B cell (primary cell): ENCODE results near the gene PTPRT. TPM values are rescaled to one million over a fixed set of nuclear protein-coding genes. Genes with fewer than 3 reads are reported as not detected.

Source experiments
- ATAC-seq: fragments of 200-7000 bp; cut with Tn5 transposase; one replicate; pipeline ENCODE4 v1.10.0; 2021; ENCODE audit warnings: low read depth, mild to moderate bottlenecking, moderate number of reproducible peaks, moderate library complexity
- CTCF ChIA-PET: fragments of 350-600 bp; sonication (Branson Sonifier 250); formaldehyde crosslinking; loops from one replicate; lab custom pipeline; 2021; ENCODE audit warnings: antibody characterized with exemption, inconsistent platforms; lab: Charles Lee
- POLR2A ChIA-PET: fragments of 350-600 bp; sonication (Branson Sonifier 250); formaldehyde crosslinking; loops from one replicate; lab custom pipeline; 2021; ENCODE audit warnings: antibody characterized with exemption; lab: Charles Lee
- DNase-seq: peaks from one replicate; pipeline ENCODE4 v3.0.0; 2013
- H2AFZ ChIP-seq: 2 replicates; pipeline ENCODE4 v1.6.1; 2012; ENCODE audit warnings: mild to moderate bottlenecking, low read depth, low read length; ENCODE audit not compliant: insufficient read depth, poor library complexity, severe bottlenecking
- H3K27ac ChIP-seq, 2 donors: 1 replicate in 1 of 2; 2 replicates in 1 of 2; pipeline ENCODE4 v1.5.1; 2012 to 2013; ENCODE audit warnings: low read length in 2 of 2, mild to moderate bottlenecking in 2 of 2, moderate library complexity in 1 of 2
- H3K27me3 ChIP-seq, 4 experiments: fragments of 200-600 bp in 1 of 4; sonication (generic) in 1 of 4; replicated peaks in 1 of 4; 1 replicate in 2 of 4; 2 replicates in 2 of 4; pipeline versions ENCODE4 v1.6.1 to v1.7.0; 2013 to 2016; ENCODE audit warnings: low read length in 3 of 4, mild to moderate bottlenecking in 2 of 4, mixed read lengths in 1 of 4, moderate library complexity in 1 of 4; ENCODE audit not compliant: insufficient read depth in 4 of 4, control insufficient read depth in 3 of 4; ENCODE audit errors: control extremely low read depth in 1 of 4
- H3K36me3 ChIP-seq, 2 experiments: replicated peaks in 1 of 2; 1 replicate in 1 of 2; 2 replicates in 1 of 2; pipeline versions ENCODE4 v1.6.1 to v1.7.1; 2013; ENCODE audit warnings: low read length in 1 of 2; ENCODE audit not compliant: insufficient read depth in 2 of 2, control insufficient read depth in 1 of 2; ENCODE audit errors: control extremely low read depth in 1 of 2, extremely low read depth in 1 of 2
- H3K4me1 ChIP-seq, 2 donors: fragments of 200-600 bp in 1 of 2; sonication (generic) in 1 of 2; 1 replicate in 1 of 2; 2 replicates in 1 of 2; pipeline versions ENCODE4 v1.5.1 to v1.6.1; 2013 to 2017; ENCODE audit warnings: low read length in 2 of 2; ENCODE audit not compliant: control insufficient read depth in 2 of 2, insufficient read depth in 2 of 2
- H3K4me2 ChIP-seq: replicated peaks from 2 replicates; pipeline ENCODE3; 2012; ENCODE audit warnings: mild to moderate bottlenecking, low read depth, low read length; ENCODE audit not compliant: poor library complexity, severe bottlenecking
- H3K4me3 ChIP-seq, 5 experiments: fragments of 200-600 bp in 1 of 5; sonication (generic) in 1 of 5; 1 replicate in 3 of 5; 2 replicates in 2 of 5; pipeline versions ENCODE4 v1.5.1 to v1.7.0; 2011 to 2016; ENCODE audit warnings: low read length in 4 of 5, mild to moderate bottlenecking in 4 of 5, low read depth in 2 of 5, control low read depth in 1 of 5, moderate library complexity in 1 of 5; ENCODE audit not compliant: insufficient read depth in 1 of 5; ENCODE audit errors: control extremely low read depth in 1 of 5, extremely low read depth in 1 of 5
- H3K79me2 ChIP-seq: fragments of 200-600 bp; sonication (generic); one replicate; pipeline ENCODE4 v1.6.0; 2016; ENCODE audit warnings: low read length; ENCODE audit not compliant: control insufficient read depth, insufficient read depth
- H3K9ac ChIP-seq: fragments of 200-600 bp; sonication (generic); 2 replicates; pipeline ENCODE4 v1.6.1; 2017; ENCODE audit warnings: mild to moderate bottlenecking, low read length, moderate library complexity
- H3K9me3 ChIP-seq, 3 donors: one replicate each; pipeline versions ENCODE4 v1.6.1 to v1.7.1; 2013; ENCODE audit warnings: low read length in 2 of 3; ENCODE audit not compliant: control insufficient read depth in 2 of 3, insufficient read depth in 1 of 3; ENCODE audit errors: control extremely low read depth in 1 of 3
- H4K20me1 ChIP-seq: 2 replicates; pipeline ENCODE4 v1.6.0; 2012; ENCODE audit warnings: mild to moderate bottlenecking, low read length; ENCODE audit not compliant: insufficient read depth, control insufficient read depth, poor library complexity, severe bottlenecking
- H3K27ac Mint-ChIP-seq: one replicate; pipeline ENCODE4 v1.8.0; 2021; ENCODE audit warnings: mixed read lengths
- H3K27me3 Mint-ChIP-seq: one replicate; pipeline ENCODE4 v1.8.0; 2021; ENCODE audit warnings: mixed read lengths
- H3K4me1 Mint-ChIP-seq: one replicate; pipeline ENCODE4 v1.8.0; 2021; ENCODE audit warnings: mixed read lengths
- H3K4me3 Mint-ChIP-seq: one replicate; pipeline ENCODE4 v1.8.0; 2021; ENCODE audit warnings: mixed read lengths
- H3K9me3 Mint-ChIP-seq: one replicate; pipeline ENCODE4 v1.8.0; 2022; ENCODE audit warnings: mixed read lengths; ENCODE audit not compliant: insufficient read depth
- EZH2 ChIP-seq: IDR thresholded peaks from 2 replicates; pipeline ENCODE4 v1.6.1; 2012; ENCODE audit warnings: borderline replicate concordance, low read depth, mild to moderate bottlenecking, moderate library complexity, low read length; ENCODE audit not compliant: insufficient read depth, poor library complexity, severe bottlenecking
- WGBS: methylation state at CpG from one replicate; pipeline ENCODE4 v1.1.5; 2013; ENCODE audit warnings: missing lambda C conversion rate; ENCODE audit not compliant: insufficient coverage; 5-methylcytosine and 5-hydroxymethylcytosine counted together
- intact Hi-C: fragments of 100-400 bp; cut with micrococcal nuclease; formaldehyde crosslinking; loops from one replicate; pipeline ENCODE4 v1.10.0; 2022
- polyA plus RNA-seq: library from polyadenylated mRNA; depleted of rRNA; stranded (reverse); fragments of >200 nt; gene quantifications from 2 replicates; pipeline ENCODE4 v1.2.3, GENCODE V29; 2012
- total RNA-seq, 2 donors: library from RNA; stranded (reverse); fragments of 120-200 nt in 1 of 2; gene quantifications; 1 replicate in 1 of 2; 2 replicates in 1 of 2; pipeline versions ENCODE4 v1.2.3 to v1.2.4, GENCODE V29; 2013 to 2022
- TF ChIP-seq, protein P1 (sequence below): fragments of 200-600 bp; IDR thresholded peaks from one replicate; pipeline ENCODE4 v1.8.0; 2022; ENCODE audit warnings: antibody characterized with exemption, mild to moderate bottlenecking

PTPRT gene
- total and polyA plus RNA-seq, 2 donors (not counting 1 experiment from before 2014, with no cell fraction given): not detected

DNA sequence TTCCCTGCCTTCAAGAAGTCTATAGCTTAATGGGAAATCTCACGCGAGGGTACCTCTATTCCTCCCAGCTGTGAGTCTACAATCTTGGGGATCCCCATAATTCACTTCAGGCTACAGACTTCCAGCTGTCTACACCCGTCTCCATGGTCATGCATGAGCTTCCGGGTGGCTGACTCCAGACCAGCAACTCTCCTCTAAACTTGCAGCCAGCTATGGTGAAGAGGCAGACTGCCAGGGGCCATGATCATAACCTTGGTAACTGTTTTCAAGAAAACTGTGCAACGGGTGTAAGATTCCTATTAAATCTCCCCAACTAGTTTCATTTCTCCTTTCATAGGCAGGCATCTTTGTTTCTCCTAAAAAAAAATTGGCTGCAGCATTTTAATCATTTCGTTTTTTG, 1037.1 kb downstream of the PTPRT start:
- H3K9ac ChIP-seq: no peak overlapping the region
- CTCF ChIA-PET: no interaction called here
- ATAC-seq: no peak
- H3K4me3 Mint-ChIP-seq: no peak overlapping the region
- H2AFZ ChIP-seq: no peak overlapping the region
- DNase-seq: no peak
- no peaks in the 10 kb centered on the region for H3K79me2 ChIP-seq
- no peaks in the 10 kb centered on the region for H3K36me3 ChIP-seq
- no peak overlapping the region for H3K4me3 ChIP-seq
- no peaks in the 10 kb centered on the region for H3K27me3 ChIP-seq
- POLR2A ChIA-PET: no interaction called here
- H3K27ac ChIP-seq: no peak overlapping the region
- no peak overlapping the region for H3K27ac Mint-ChIP-seq
- TF ChIP-seq EZH2: no peak
- no peaks in the 10 kb centered on the region for H3K4me1 Mint-ChIP-seq
- intact Hi-C loops: no loop called here
- 75% methylated on average over 5 of the region's 6 CpGs for WGBS
- no peaks in the 10 kb centered on the region for H4K20me1 ChIP-seq
- H3K27me3 Mint-ChIP-seq: no peaks in the 10 kb centered on the region
- no peaks in the 10 kb centered on the region for H3K9me3 Mint-ChIP-seq
- H3K4me2 ChIP-seq: no peak overlapping the region
- H3K4me1 ChIP-seq: no peaks in the 10 kb centered on the region
- peaks cover 0 to 8% (median 0%) of the 10 kb centered on the region in 3 donors for H3K9me3 ChIP-seq

DNA sequence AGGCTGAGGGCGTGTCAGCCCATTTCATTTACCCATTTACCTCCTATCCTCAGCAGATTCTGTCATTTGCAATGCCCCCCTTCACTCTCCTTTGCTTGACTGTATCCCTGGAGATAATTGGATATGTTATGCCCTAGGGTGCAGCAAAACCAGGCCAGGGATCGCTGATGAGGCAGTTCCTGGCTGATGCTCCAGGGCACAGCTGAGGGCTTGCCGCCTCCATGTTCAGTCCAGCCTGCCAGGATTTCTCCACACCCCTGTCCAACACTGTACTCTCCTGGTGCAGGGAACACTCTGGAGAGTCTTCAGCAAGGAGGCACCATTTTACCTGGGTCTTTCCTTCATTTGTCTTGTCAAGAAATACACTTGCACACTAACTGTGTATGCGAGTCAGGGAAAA, 1039.5 kb downstream of the PTPRT start:
- no peak overlapping the region for H3K4me2 ChIP-seq
- CTCF ChIA-PET: no interaction called here
- H3K9me3 ChIP-seq: peaks cover 0 to 2% (median 0%) of the 10 kb centered on the region in 3 donors
- H3K27me3 ChIP-seq: no peaks in the 10 kb centered on the region
- H3K9ac ChIP-seq: no peak overlapping the region
- Mint-ChIP-seq H3K27ac (no peak overlapping the region), H3K4me3 (no peak overlapping the region), H3K9me3 (no peaks in the 10 kb centered on the region), H3K4me1 (no peaks in the 10 kb centered on the region), H3K27me3 (no peaks in the 10 kb centered on the region)
- no peak for ATAC-seq
- no CpG with 5 or more reads among the region's 4 CpGs for WGBS
- DNase-seq: no peak
- no peaks in the 10 kb centered on the region for H3K36me3 ChIP-seq
- H3K27ac ChIP-seq: no peak overlapping the region
- TF ChIP-seq, protein P1, sequence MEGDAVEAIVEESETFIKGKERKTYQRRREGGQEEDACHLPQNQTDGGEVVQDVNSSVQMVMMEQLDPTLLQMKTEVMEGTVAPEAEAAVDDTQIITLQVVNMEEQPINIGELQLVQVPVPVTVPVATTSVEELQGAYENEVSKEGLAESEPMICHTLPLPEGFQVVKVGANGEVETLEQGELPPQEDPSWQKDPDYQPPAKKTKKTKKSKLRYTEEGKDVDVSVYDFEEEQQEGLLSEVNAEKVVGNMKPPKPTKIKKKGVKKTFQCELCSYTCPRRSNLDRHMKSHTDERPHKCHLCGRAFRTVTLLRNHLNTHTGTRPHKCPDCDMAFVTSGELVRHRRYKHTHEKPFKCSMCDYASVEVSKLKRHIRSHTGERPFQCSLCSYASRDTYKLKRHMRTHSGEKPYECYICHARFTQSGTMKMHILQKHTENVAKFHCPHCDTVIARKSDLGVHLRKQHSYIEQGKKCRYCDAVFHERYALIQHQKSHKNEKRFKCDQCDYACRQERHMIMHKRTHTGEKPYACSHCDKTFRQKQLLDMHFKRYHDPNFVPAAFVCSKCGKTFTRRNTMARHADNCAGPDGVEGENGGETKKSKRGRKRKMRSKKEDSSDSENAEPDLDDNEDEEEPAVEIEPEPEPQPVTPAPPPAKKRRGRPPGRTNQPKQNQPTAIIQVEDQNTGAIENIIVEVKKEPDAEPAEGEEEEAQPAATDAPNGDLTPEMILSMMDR: no peak
- no peak for TF ChIP-seq EZH2
- no peaks in the 10 kb centered on the region for H3K79me2 ChIP-seq
- POLR2A ChIA-PET: no interaction called here
- H4K20me1 ChIP-seq: no peaks in the 10 kb centered on the region
- no peak overlapping the region for H2AFZ ChIP-seq
- no peak overlapping the region for H3K4me3 ChIP-seq
- intact Hi-C loops: no loop called here
- no peaks in the 10 kb centered on the region for H3K4me1 ChIP-seq
